Right lobe of liver (tissue), 4 donors: ENCODE results near the gene PPP1R2.

Experiments
- CTCF ChIP-seq, 4 donors: fragments of 200-600 bp in 3 of 4; fragments of 450-650 bp in 1 of 4; IDR thresholded peaks; one replicate each; pipeline versions ENCODE4 v1.5.1 to v1.8.0; 2016 to 2022; ENCODE audit warnings: antibody characterized with exemption in 4 of 4, mild to moderate bottlenecking in 2 of 4
- POLR2A ChIP-seq: fragments of 450-650 bp; IDR thresholded peaks from one replicate; pipeline ENCODE4 v1.6.1; 2017; ENCODE audit warnings: antibody characterized with exemption, mild to moderate bottlenecking
- donor health status: DM: no; HTN: no; CAD: no.
- donor health status: DM: no; HTN: no; CAD: no.
- donor health status: DM: no; HTN: yes; CAD: no.

- TF ChIP-seq CTCF (IDR thresholded peaks at IDR 0.05) (no peak), POLR2A (no peak)
These were observed 67.5 kb downstream of the PPP1R2 start for GRCh38 chr3:195475614-195476013.
